BJ (cell line): ENCODE results near the gene PCDHB7. TPM values are rescaled to one million over a fixed set of nuclear protein-coding genes. Genes with fewer than 3 reads are reported as not detected.
A peak's percentile ranks its signal among the peaks of the same experiment; 100 is the strongest.
"Not testable (repeated sequence)": the region's sequence is repeated elsewhere in the genome, so short reads cannot be mapped to it uniquely, and the experiment has no call there.

Source experiments
- CTCF ChIA-PET: fragments of 350-600 bp; formaldehyde crosslinking; extraction: SDS; loops from one replicate; lab custom pipeline; 2021; ENCODE audit warnings: antibody characterized with exemption, inconsistent platforms; lab: Yijun Ruan, JAX
- POLR2A ChIA-PET: fragments of 300-600 bp; sonication (Branson Sonifier 250); formaldehyde crosslinking; extraction: SDS; loops from one replicate; lab custom pipeline; 2021; ENCODE audit warnings: antibody characterized with exemption; lab: Charles Lee
- DNase-seq: peaks from one replicate; pipeline ENCODE4 v3.0.0-alpha.2; 2011; ENCODE audit warnings: low read depth
- H3K27me3 ChIP-seq: 2 replicates; pipeline ENCODE4 v1.6.0; 2011; ENCODE audit warnings: low read length; ENCODE audit not compliant: control insufficient read depth, insufficient read depth
- H3K36me3 ChIP-seq: 2 replicates; pipeline ENCODE4 v1.5.1; 2011; ENCODE audit warnings: low read length; ENCODE audit not compliant: control insufficient read depth, insufficient read depth
- H3K4me3 ChIP-seq: 2 replicates; pipeline ENCODE4 v1.5.1; 2011; ENCODE audit warnings: low read depth, mild to moderate bottlenecking, control low read depth, low read length
- CTCF ChIP-seq: IDR thresholded peaks from 2 replicates; pipeline ENCODE4 v1.5.1; 2011; ENCODE audit warnings: low read depth, mild to moderate bottlenecking, control low read depth, inconsistent platforms, low read length, moderate library complexity; ENCODE audit not compliant: insufficient read depth
- polyA minus RNA-seq: library from RNA; depleted of rRNA, polyadenylated mRNA; stranded (reverse); fragments of >200 nt; gene quantifications from 2 replicates; pipeline ENCODE4 v1.2.3, GENCODE V29; 2011; rRNA and poly(A)+ RNA removed
- polyA plus RNA-seq: library from polyadenylated mRNA; depleted of rRNA; stranded (reverse); fragments of >200 nt; gene quantifications from 2 replicates; pipeline ENCODE4 v1.2.3, GENCODE V29; 2011; rRNA removed

PCDHB7 gene
- polyA plus RNA-seq = 0.31 and 0.44 TPM in 2 replicates
- 0.10 and 0.24 TPM in 2 replicates for polyA minus RNA-seq

- peak; percentile 51; the same call in 1 of the 2 replicates for TF ChIP-seq CTCF
- no peak for DNase-seq
- H3K4me3 ChIP-seq = peak within 1 kb of the TSS; percentile 14; the same call in 1 of the 2 replicates
- no peaks in the 10 kb centered on the region for H3K27me3 ChIP-seq
- ChIA-PET POLR2A (no interaction called here), CTCF (interaction anchor here (0.5 to 1.3 kb wide), 5 partner anchors 10 to 626 kb away, joined by 3 to 5 read pairs (median 4); partner anchors contain the start of genes PCDHB16 and PCDHB2)
- no peaks in the 10 kb centered on the region for H3K36me3 ChIP-seq
Observed at GRCh38 chr5:141172381-141173204, at the start of gene PCDHB7. TSS of gene PCDHB7 (plus strand) at chr5:141172644. CDS start at chr5:141172836, 192 bp downstream.

- CTCF ChIA-PET, DNase-seq, H3K27me3 ChIP-seq, H3K36me3 ChIP-seq, H3K4me3 ChIP-seq, POLR2A ChIA-PET: not testable (repeated sequence)
Observed at GRCh38 chr5:141123396-141124135, 48.9 kb upstream of the PCDHB7 start.

- Histone ChIP-seq H3K36me3 (no peaks in the 10 kb centered on the region), H3K4me3 (no peak overlapping the region), H3K27me3 (no peaks in the 10 kb centered on the region)
- ChIA-PET CTCF (interaction anchor here (0.6 kb wide), 2 partner anchors 18 to 100 kb away, joined by 3 read pairs; no protein-coding TSS in a partner anchor), POLR2A (no interaction called here)
- no peak for TF ChIP-seq CTCF
- DNase-seq = no peak
Observed at GRCh38 chr5:141127305-141127704, 45.1 kb upstream of the PCDHB7 start.

GRCh38 chr5:141135030-141135717, 37.3 kb upstream of the PCDHB7 start, which contains the start of gene PCDHB5:
TSS of gene PCDHB5 (plus strand) at chr5:141135206. CDS start at chr5:141135435, 229 bp downstream.
- POLR2A ChIA-PET = no interaction called here
- CTCF ChIA-PET = no interaction called here
- H3K27me3 ChIP-seq = no peaks in the 10 kb centered on the region
- no peaks in the 10 kb centered on the region for H3K36me3 ChIP-seq
- no peak for DNase-seq
- peak within 1 kb of the TSS; percentile 20; the same call in 1 of the 2 replicates for H3K4me3 ChIP-seq
- peak; percentile 24 for TF ChIP-seq CTCF

DNA sequence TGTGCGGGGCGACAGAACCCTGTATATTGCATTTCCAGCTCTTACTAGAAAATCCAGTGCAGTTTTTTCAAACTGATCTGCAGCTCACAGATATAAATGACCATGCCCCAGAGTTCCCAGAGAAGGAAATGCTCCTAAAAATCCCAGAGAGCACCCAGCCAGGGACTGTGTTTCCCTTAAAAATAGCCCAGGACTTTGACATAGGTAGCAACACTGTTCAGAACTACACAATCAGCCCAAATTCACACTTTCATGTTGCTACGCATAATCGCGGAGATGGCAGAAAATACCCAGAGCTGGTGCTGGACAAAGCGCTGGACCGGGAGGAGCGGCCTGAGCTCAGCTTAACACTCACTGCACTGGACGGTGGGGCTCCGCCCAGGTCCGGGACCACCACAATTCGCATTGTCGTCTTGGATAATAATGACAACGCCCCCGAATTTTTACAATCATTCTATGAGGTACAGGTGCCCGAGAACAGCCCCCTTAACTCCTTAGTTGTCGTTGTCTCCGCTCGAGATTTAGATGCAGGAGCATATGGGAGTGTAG, 36.7 kb upstream of the PCDHB7 start:
- ChIA-PET POLR2A (no interaction called here), CTCF (no interaction called here)
- H3K4me3 ChIP-seq = no peak overlapping the region
- no peak for DNase-seq
- H3K27me3 ChIP-seq = no peaks in the 10 kb centered on the region
- H3K36me3 ChIP-seq = no peaks in the 10 kb centered on the region
- TF ChIP-seq CTCF = no peak

GRCh38 chr5:141137346-141137745, 35.1 kb upstream of the PCDHB7 start:
- H3K36me3 ChIP-seq, H3K4me3 ChIP-seq, H3K27me3 ChIP-seq, DNase-seq, POLR2A ChIA-PET, CTCF ChIA-PET: not testable (repeated sequence)
